Smooth muscle cell (in vitro differentiated cells): ENCODE measurements around the gene EXOC1. TPM values are rescaled to one million over a fixed set of nuclear protein-coding genes. Genes with fewer than 3 reads are reported as not detected.

Source experiments
- DNase-seq: peaks from one replicate; lab custom pipeline; 2025; ENCODE audit not compliant: unreplicated experiment; lab: John Stamatoyannopoulos, UW
- H2AFZ ChIP-seq: fragments of 200-600 bp; sonication (generic); 2 replicates; pipeline ENCODE4 v1.6.0; 2016; ENCODE audit warnings: antibody characterized with exemption, low read depth, mild to moderate bottlenecking
- H3F3A ChIP-seq: fragments of 200-600 bp; sonication (generic); 2 replicates; pipeline ENCODE4 v1.6.0; 2017; ENCODE audit warnings: antibody characterized with exemption, low read depth
- H3K27ac ChIP-seq: fragments of 200-600 bp; sonication (generic); 2 replicates; pipeline ENCODE4 v1.5.1; 2016; ENCODE audit warnings: low read depth, mild to moderate bottlenecking
- H3K27me3 ChIP-seq: fragments of 200-600 bp; sonication (generic); 2 replicates; pipeline ENCODE4 v1.6.1; 2016; ENCODE audit warnings: low read depth, mild to moderate bottlenecking
- H3K36me3 ChIP-seq: fragments of 200-600 bp; sonication (generic); 2 replicates; pipeline ENCODE4 v1.5.1; 2016; ENCODE audit warnings: low read depth
- H3K4me1 ChIP-seq: fragments of 200-600 bp; sonication (generic); 2 replicates; pipeline ENCODE4 v1.5.1; 2016; ENCODE audit warnings: low read depth
- H3K4me2 ChIP-seq: fragments of 200-600 bp; sonication (generic); 2 replicates; pipeline ENCODE4 v1.6.0; 2016; ENCODE audit warnings: mild to moderate bottlenecking
- H3K4me3 ChIP-seq: fragments of 200-600 bp; sonication (generic); 2 replicates; pipeline ENCODE4 v1.5.1; 2016; ENCODE audit warnings: mild to moderate bottlenecking
- H3K79me2 ChIP-seq: fragments of 200-600 bp; sonication (generic); 2 replicates; pipeline ENCODE4 v1.6.0; 2016; ENCODE audit warnings: low read depth, mild to moderate bottlenecking
- H3K9ac ChIP-seq: fragments of 200-600 bp; sonication (generic); 2 replicates; pipeline ENCODE4 v1.6.0; 2016; ENCODE audit warnings: low read depth
- H3K9me3 ChIP-seq: fragments of 200-600 bp; sonication (generic); replicated peaks from 2 replicates; pipeline ENCODE4 v1.5.1; 2016; ENCODE audit warnings: low read depth
- H4K20me1 ChIP-seq: fragments of 200-600 bp; sonication (generic); 2 replicates; pipeline ENCODE4 v1.6.0; 2016; ENCODE audit warnings: low read depth
- WGBS: methylation state at CpG from one replicate; pipeline ENCODE4 v1.1.7; 2016; ENCODE audit warnings: low lambda C conversion rate; 5-methylcytosine and 5-hydroxymethylcytosine counted together
- polyA plus RNA-seq: library from polyadenylated mRNA; unstranded; fragments of >200 nt; fragmentation: Nextera tagmentation; extraction: Ambion mirVana; gene quantifications from 2 replicates; pipeline ENCODE4 v1.2.1, GENCODE V29; 2016
- total RNA-seq: library from RNA; depleted of rRNA; stranded (reverse); fragments of >200 nt; gene quantifications from 2 replicates; pipeline ENCODE4 v1.2.3, GENCODE V29; 2014
- TF ChIP-seq, protein P1 (sequence below): fragments of 200-600 bp; sonication (generic); IDR thresholded peaks from 2 replicates; pipeline ENCODE4 v1.5.1; 2017; ENCODE audit warnings: borderline replicate concordance, mild to moderate bottlenecking, antibody characterized with exemption; ENCODE audit not compliant: insufficient read depth, poor library complexity, severe bottlenecking

EXOC1 gene
- total and polyA plus RNA-seq, 2 experiments from 2014 or later, result 18.5 to 34.2 TPM

DNA sequence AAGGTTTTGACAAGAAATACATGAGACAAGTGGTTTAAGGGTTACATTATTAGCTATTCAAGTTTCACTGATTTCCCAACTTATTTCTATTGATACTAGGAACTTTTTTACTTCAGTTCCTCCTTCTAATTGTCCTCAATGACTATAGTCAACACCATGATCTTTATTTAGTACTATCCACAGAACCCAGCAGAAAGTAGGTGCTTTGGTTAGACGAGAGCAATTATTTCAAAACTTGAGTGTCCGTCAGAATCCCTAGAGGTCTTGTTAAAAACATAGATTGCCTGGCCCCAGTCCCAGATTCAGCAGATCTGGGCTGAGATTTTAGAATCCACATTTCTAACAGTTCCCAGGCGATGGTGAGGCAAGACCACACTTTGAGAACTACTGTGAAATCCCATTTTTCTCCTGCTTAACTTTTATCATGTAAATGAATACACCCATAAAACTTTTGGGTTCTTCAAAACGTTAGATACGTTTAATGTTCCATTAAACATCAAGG lies 17.9 kb downstream of the EXOC1 start:
- peaks cover 20% of the 10 kb centered on the region for H3K36me3 ChIP-seq
- H3K9me3 ChIP-seq, result no peaks in the 10 kb centered on the region
- 85% methylated on average over 5 of the region's 5 CpGs for WGBS

DNA sequence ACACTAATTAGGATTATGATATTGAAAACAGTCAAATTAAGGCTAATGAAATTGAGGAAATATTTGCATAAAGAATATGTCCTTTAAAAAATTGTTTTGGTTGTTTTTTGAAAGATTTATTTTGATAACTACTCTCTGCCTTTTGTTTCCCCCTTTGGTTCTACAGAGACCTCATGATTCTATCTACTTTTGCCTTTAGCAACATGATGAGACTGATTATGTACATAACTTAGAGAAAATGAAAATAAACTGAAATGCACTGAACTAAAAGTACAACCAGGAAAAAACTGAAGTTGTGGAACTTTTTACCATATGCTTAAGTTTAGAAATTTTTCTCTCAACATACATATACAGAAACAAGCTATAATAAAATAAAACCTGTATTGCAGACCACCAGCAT lies 21.4 kb downstream of the EXOC1 start:
- Histone ChIP-seq H3K79me2 (no peaks in the 10 kb centered on the region), H3K4me2 (no peak overlapping the region), H4K20me1 (no peaks in the 10 kb centered on the region), H3K4me3 (no peak overlapping the region), H2AFZ (no peak overlapping the region), H3K9me3 (no peaks in the 10 kb centered on the region), H3K4me1 (no peaks in the 10 kb centered on the region), H3K27me3 (no peaks in the 10 kb centered on the region), H3K27ac (no peak overlapping the region), H3K36me3 (peaks cover 29% of the 10 kb centered on the region), H3F3A (no peaks in the 10 kb centered on the region), H3K9ac (no peak overlapping the region)
- TF ChIP-seq, protein P1, sequence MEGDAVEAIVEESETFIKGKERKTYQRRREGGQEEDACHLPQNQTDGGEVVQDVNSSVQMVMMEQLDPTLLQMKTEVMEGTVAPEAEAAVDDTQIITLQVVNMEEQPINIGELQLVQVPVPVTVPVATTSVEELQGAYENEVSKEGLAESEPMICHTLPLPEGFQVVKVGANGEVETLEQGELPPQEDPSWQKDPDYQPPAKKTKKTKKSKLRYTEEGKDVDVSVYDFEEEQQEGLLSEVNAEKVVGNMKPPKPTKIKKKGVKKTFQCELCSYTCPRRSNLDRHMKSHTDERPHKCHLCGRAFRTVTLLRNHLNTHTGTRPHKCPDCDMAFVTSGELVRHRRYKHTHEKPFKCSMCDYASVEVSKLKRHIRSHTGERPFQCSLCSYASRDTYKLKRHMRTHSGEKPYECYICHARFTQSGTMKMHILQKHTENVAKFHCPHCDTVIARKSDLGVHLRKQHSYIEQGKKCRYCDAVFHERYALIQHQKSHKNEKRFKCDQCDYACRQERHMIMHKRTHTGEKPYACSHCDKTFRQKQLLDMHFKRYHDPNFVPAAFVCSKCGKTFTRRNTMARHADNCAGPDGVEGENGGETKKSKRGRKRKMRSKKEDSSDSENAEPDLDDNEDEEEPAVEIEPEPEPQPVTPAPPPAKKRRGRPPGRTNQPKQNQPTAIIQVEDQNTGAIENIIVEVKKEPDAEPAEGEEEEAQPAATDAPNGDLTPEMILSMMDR, result no peak
- no peak for DNase-seq

More for the DNA sequence above, 17.9 kb downstream of the EXOC1 start:
- no peaks in the 10 kb centered on the region for H3K79me2 ChIP-seq
- H3K4me2 ChIP-seq, result no peak overlapping the region
- no peak overlapping the region for H3K9ac ChIP-seq
- TF ChIP-seq, protein P1, result no peak
- H4K20me1 ChIP-seq, result no peaks in the 10 kb centered on the region
- H3K27ac ChIP-seq, result no peak overlapping the region
- no peak overlapping the region for H2AFZ ChIP-seq
- no peak overlapping the region for H3K4me3 ChIP-seq
- no peak for DNase-seq
- peaks cover 5% of the 10 kb centered on the region for H3K4me1 ChIP-seq
- H3F3A ChIP-seq, result no peaks in the 10 kb centered on the region
- no peaks in the 10 kb centered on the region for H3K27me3 ChIP-seq

DNA sequence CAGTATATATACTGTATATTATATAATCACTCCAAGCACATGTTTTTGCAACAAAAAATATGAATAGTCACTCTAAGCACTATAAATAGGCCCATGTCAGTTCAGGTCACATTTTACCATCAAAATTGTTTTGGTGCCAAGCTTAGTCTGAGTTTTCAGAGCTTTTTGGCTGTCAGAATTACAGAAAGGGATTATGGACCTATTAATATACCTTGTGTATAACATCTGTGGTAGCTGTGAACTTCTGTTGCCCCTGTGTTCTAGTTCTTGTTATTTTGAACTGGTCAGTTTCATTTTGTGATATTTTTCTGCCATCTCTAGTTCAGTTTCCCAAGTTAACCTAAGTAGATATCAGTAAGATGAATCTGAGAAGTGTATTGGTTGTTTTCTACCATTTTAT lies 22.9 kb downstream of the EXOC1 start:
- TF ChIP-seq, protein P1, result no peak
- Histone ChIP-seq H3K36me3 (peaks cover 18% of the 10 kb centered on the region), H3K9ac (no peak overlapping the region)

DNA sequence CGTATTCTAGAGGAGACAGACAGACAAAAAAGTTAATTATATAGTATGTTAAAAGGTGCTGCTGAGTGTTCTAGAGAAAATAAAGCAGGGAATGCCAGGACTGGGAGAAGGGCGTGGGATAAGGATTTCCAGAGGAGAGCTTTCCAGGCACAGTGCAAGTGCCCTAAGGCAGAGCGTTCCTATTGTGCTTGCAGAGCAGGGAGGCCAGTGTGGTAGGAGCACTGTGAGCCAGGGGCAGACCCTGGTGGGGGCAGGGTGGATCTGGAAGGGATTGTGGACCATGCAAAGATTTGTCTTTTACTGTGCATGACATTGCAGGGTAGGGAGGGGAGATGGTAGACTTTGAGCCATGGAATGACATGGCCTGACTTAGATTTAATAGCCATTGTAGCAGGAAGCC lies 25.8 kb downstream of the EXOC1 start:
- Histone ChIP-seq H3K9me3 (no peaks in the 10 kb centered on the region), H3K4me2 (no peak overlapping the region), H3K4me1 (peaks cover 5% of the 10 kb centered on the region), H2AFZ (no peak overlapping the region), H3K27me3 (no peaks in the 10 kb centered on the region), H3K27ac (no peak overlapping the region), H3K4me3 (no peak overlapping the region), H3K9ac (no peak overlapping the region), H3F3A (no peaks in the 10 kb centered on the region), H4K20me1 (no peaks in the 10 kb centered on the region), H3K79me2 (no peaks in the 10 kb centered on the region), H3K36me3 (peaks cover 13% of the 10 kb centered on the region)
- TF ChIP-seq, protein P1, result no peak
- WGBS, result 85% methylated on average over 3 of the region's 3 CpGs
- DNase-seq, result no peak

More for the DNA sequence above, 22.9 kb downstream of the EXOC1 start:
- no peak overlapping the region for H3K4me2 ChIP-seq
- no peaks in the 10 kb centered on the region for H3K79me2 ChIP-seq
- no peak overlapping the region for H3K27ac ChIP-seq
- no peaks in the 10 kb centered on the region for H3K4me1 ChIP-seq
- H2AFZ ChIP-seq, result no peak overlapping the region
- H3K27me3 ChIP-seq, result no peaks in the 10 kb centered on the region
- no peaks in the 10 kb centered on the region for H3K9me3 ChIP-seq
- no peak overlapping the region for H3K4me3 ChIP-seq
- DNase-seq, result no peak
- no peaks in the 10 kb centered on the region for H3F3A ChIP-seq
- H4K20me1 ChIP-seq, result no peaks in the 10 kb centered on the region
